Right lung (tissue), 5 donors: ENCODE data around the gene RPRD1B. TPM values are rescaled to one million over a fixed set of nuclear protein-coding genes. Genes with fewer than 3 reads are reported as not detected.

Experiments used
- DNase-seq, 2 donors: peaks; one replicate each; pipeline ENCODE4 v3.0.0-alpha.2; 2013
- polyA plus RNA-seq, 5 donors: library from polyadenylated mRNA; unstranded; fragments of 120-200 nt; gene quantifications; one replicate each; pipeline versions ENCODE4 v1.2.1 to v1.2.3, GENCODE V29; 2013; ENCODE audit warnings: inconsistent platforms in 1 of 5, low replicate concordance in 1 of 5; ENCODE audit not compliant: insufficient read length in 5 of 5, insufficient read depth in 1 of 5

RPRD1B gene
- polyA plus RNA-seq, 5 donors: 38.1 to 49.8 (median 46.7) TPM

- no peak for DNase-seq
Measured at GRCh38 chr20:38117635-38118034, 84.1 kb downstream of the RPRD1B start.

- DNase-seq: no peak
Measured at GRCh38 chr20:38119446-38119845, 85.9 kb downstream of the RPRD1B start.

GRCh38 chr20:38120625-38120988 lies 87.1 kb downstream of the RPRD1B start:
- DNase-seq: no peak

- no peak for DNase-seq
Measured at GRCh38 chr20:38121741-38122140, 88.2 kb downstream of the RPRD1B start.

GRCh38 chr20:38123021-38123587 lies 89.6 kb downstream of the RPRD1B start:
- DNase-seq: peak in 1 of 2 donors; percentile 52

GRCh38 chr20:38125157-38126056 lies 91.9 kb downstream of the RPRD1B start:
- peak; percentile 75 to 79 for DNase-seq

- no peak for DNase-seq
Measured at GRCh38 chr20:38126146-38126921, 92.8 kb downstream of the RPRD1B start.

GRCh38 chr20:38126932-38127621 lies 93.5 kb downstream of the RPRD1B start:
- no peak for DNase-seq

GRCh38 chr20:38127920-38128528 lies 94.5 kb downstream of the RPRD1B start:
- no peak for DNase-seq

- no peak for DNase-seq
Measured at GRCh38 chr20:38128691-38129090, 95.1 kb downstream of the RPRD1B start.

GRCh38 chr20:38129248-38129865 lies 95.8 kb downstream of the RPRD1B start:
- DNase-seq: no peak

- no peak for DNase-seq
Measured at GRCh38 chr20:38129893-38130609, 96.5 kb downstream of the RPRD1B start.

- DNase-seq: no peak
Measured at GRCh38 chr20:38130687-38131587, 97.4 kb downstream of the RPRD1B start.

- DNase-seq: no peak
Measured at GRCh38 chr20:38131588-38132121, 98.1 kb downstream of the RPRD1B start.

GRCh38 chr20:38132156-38132909 lies 98.8 kb downstream of the RPRD1B start:
- no peak for DNase-seq

- DNase-seq: no peak
Measured at GRCh38 chr20:38132910-38133501, 99.5 kb downstream of the RPRD1B start.

- no peak for DNase-seq
Measured at GRCh38 chr20:38133680-38134426, 100.3 kb downstream of the RPRD1B start.
